Right ventricle myocardium inferior (tissue), 1 donor: ENCODE results near the gene GBP5. TPM values are rescaled to one million over a fixed set of nuclear protein-coding genes. Genes with fewer than 3 reads are reported as not detected.
"Not testable (repeated sequence)": the region's sequence is repeated elsewhere in the genome, so short reads cannot be mapped to it uniquely, and the experiment has no call there.

ENCODE experiments used
- ATAC-seq: fragments of 200-7000 bp; cut with Tn5 transposase; one replicate; pipeline ENCODE4 v1.9.1; 2020; ENCODE audit warnings: mild to moderate bottlenecking, moderate library complexity
- DNase-seq: peaks from one replicate; pipeline ENCODE4 v3.0.0; 2021; ENCODE audit errors: missing footprints
- intact Hi-C: fragments of 100-400 bp; cut with DNase I; formaldehyde crosslinking; loops from one replicate; pipeline ENCODE4 v1.11.0; 2022
- total RNA-seq: library from RNA; stranded (reverse); fragmentation: NEBNext Ultra II Directional; extraction: Animal tissue kit (Norgen Biotek cat#: 25700); gene quantifications from one replicate; pipeline ENCODE4 v1.2.1, GENCODE V29; 2021
- donor health status: DM: no; HTN: yes; CAD: no; lungs with severe emphysema.

GBP5 gene
- total RNA-seq, 1 donor from 2014 or later: 0.68 TPM

DNA sequence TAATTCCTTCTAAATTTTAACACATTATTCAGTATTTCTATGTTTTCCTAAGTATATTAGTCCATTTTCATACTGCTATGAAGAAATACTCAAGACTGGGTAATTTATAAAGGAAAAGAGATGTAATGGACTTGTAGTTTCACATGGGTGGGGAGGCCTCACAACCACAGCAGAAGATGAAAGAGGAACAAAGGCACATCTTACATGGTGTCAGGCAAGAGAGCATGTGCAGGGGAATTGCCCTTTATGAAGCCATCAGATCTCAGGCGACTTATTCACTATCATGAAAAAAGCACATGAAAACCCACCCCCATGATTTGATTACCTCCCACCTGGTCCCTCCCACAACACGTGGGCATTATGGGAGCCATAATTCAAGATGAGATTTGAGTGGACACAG lies 15.6 kb downstream of the GBP5 start:
- ATAC-seq (no peak), DNase-seq (no peak)
- intact Hi-C loops: no loop called here

DNA sequence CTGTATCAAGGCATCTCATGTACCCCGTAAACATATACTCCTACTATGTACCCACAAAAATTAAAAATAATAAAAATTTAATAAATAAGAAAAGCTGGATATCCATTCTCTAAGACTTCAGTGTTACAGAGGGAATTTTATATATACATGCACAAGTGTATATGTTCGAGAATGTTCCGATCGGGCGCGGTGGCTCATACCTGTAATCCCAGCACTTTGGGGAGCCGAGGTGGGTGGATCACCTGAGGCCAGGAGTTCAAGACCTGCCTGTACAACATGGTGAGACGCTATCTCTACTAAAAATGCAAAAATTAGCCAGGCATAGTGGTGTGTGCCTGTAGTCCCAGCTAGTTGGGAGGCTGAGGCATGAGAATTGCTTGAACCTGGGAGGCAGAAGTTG lies 17.1 kb downstream of the GBP5 start:
- DNase-seq: peak; percentile 58
- ATAC-seq, intact Hi-C loops: not testable (repeated sequence)

DNA sequence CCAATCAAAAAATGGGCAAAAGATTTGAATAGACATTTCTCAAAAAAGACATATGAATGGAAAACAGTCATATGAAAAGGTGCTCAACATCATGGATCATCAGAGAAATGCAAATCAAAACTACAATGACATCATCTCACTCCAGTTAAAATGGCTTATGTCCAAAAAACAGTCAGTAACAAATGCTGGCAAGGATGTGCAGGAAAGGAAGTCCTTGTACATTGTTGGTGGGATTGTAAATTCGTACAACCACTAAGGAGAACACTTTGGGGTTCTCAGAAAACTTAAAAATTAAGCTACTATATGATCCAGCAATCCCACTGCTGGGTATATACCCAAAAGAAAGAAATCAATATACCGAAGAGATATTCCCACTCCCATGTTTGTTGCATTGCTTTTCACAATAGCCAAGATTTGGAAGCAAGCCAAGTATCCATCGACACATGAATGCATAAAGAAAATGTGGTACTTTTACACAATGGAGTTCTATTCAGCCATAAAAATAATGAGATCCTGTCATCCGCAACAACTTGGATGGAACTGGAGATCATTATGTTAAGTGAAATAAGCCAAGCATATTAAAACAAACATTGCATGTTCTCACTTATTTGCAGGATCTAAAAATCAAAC lies 17.9 kb downstream of the GBP5 start:
- no peak for DNase-seq
- intact Hi-C loops: no loop called here
- ATAC-seq: no peak

DNA sequence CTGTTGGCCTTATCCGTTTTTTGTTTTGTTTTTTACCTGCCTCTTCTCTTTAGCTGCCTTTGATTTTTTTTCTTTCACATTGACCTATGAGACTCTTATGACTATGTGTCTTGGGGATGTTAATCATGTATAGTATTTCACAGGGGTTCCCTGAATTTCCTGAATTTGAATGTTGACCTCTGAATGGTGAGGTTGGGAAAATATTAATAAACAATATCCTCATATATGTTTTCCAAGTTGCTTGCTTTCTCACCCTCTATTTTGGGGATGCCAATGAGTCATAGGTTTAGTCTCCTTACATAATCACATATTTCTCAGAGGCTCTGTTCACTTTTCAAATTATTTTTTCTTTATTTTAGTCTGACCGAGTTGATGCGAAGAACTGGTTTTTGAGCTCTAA lies 29.6 kb downstream of the GBP5 start:
- ATAC-seq: no peak
- intact Hi-C loops: no loop called here
- no peak for DNase-seq

Other genes starting within 250 kb of the GBP5 start
- gene GBP3, start 250.0 kb downstream of the GBP5 start, total RNA-seq: 9.3 TPM
- gene GBP1, start 207.7 kb downstream of the GBP5 start, total RNA-seq: 8.3 TPM
- 13.1 TPM for gene GBP2, start 146.7 kb downstream of the GBP5 start, total RNA-seq
- gene GBP7, start 96.9 kb downstream of the GBP5 start, total RNA-seq: not detected
- 5.9 TPM for gene GBP4, start 73.9 kb downstream of the GBP5 start, total RNA-seq
- gene GBP6, start 91.2 kb upstream of the GBP5 start, total RNA-seq: 0.14 TPM